AG20443 (cell line): ENCODE measurements around the gene MIA.
"Not testable (repeated sequence)": the region's sequence is repeated elsewhere in the genome, so short reads cannot be mapped to it uniquely, and the experiment has no call there.

Experiments
- DNase-seq: peaks from one replicate; pipeline ENCODE4 v3.0.0; 2012; ENCODE audit warnings: low spot score, mixed read lengths

The MIA gene

DNA sequence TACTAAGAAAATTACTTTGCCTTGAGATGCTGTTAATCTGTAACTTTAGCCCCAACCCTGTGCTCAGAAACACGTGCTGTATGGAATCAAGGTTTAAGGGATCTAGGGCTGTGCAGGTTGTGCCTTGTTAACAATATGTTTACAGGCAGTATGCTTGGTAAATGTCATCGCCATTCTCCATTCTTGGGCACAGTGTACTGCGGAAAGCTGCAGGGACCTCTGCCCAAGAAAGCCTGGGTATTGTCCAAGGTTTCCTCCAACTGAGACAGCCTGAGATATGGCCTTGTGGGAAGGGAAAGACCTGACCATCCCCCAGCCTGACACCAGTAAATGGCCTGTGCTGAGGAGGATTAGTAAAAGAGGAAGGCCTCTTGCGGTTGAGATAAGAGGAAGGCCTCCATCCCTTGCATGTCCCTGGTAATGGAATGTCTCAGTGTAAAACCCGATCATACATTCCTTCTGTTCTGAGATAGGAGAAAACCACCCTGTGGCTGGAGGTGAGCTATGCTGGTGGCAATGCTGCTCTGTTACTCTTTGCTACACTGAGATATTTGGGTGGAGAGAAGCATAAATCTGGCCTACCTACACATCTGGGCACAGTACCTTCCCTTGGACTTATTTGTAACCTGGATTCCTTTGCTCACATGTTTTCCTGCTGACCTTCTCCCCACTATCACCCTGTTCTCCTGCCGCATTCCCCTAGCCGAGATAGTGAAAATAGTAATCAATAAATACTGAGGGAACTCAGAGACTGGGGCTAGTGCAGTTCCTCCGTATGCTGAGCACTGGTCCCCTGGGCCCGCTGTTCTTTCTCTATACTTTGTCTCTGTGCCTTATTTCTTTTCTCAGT is 47.6 kb downstream of the MIA start:
- not testable (repeated sequence) for DNase-seq

DNA sequence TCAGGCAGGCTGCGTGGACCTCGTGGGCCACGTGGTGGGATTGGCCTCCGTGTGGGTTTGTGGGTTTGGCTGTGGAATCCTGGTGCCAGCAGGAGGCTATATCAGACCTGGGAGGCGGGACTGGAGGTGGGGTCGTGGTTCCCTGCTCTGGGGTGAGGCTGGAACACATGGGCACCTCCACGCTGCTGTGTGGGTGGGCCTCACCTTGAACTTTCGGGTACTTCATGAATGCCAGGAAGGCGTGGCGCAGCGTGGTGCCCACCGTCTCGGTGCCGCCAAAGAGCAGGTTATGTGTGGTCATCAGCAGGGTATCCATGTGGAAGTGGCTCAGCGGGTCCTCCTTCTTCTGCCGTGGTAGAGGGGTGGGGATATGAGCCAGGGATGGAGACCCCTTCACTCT is 49.6 kb downstream of the MIA start:
- DNase-seq: not testable (repeated sequence)

DNA sequence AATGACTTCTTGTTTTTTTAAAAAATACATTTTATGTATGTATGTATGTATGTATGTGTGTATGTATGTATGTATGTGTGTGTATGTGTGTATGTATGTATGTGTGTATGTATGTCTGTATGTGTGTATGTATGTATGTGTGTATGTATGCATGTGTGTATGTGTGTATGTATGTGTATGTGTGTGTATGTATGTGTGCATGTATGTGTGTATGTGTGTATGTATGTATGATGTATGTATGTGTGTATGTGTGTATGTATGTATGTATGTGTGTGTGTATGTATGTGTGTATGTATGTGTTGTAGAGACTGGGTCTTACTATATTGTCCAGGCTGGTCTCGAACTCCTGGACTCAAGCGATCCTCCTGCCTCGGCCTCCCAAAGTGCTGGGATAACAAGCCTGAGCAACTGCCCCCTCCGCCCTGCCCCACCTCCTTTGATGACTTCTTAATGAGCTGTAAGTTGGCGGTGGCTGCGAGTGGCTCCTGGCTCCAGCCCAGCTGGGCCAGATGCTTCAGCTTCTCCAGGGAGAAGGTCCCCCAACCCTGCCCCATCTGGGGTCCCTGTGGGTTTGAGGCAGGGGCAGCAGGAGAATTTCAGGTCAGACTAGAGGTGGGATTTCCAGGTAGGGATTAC is 50.3 kb downstream of the MIA start:
- not testable (repeated sequence) for DNase-seq

DNA sequence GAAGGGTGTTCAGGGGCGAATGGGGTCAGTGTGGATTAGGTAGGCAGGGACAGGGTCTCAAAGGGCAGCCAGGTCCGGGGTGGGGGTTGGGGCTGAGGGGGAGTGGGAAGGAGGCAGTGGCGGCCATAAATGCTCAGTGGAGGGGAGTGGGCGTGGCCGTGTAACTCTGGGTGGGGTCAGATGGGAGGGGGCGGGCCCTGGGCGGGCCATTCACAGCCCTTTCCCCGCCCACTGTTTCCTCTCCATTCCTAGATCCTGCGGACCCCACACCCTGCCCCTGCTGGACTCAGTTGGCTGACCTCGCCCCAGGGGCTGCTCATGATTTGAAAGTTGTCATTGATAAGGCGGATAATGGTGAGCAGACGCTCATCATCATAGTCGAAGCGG is 51.0 kb downstream of the MIA start:
- not testable (repeated sequence) for DNase-seq

DNA sequence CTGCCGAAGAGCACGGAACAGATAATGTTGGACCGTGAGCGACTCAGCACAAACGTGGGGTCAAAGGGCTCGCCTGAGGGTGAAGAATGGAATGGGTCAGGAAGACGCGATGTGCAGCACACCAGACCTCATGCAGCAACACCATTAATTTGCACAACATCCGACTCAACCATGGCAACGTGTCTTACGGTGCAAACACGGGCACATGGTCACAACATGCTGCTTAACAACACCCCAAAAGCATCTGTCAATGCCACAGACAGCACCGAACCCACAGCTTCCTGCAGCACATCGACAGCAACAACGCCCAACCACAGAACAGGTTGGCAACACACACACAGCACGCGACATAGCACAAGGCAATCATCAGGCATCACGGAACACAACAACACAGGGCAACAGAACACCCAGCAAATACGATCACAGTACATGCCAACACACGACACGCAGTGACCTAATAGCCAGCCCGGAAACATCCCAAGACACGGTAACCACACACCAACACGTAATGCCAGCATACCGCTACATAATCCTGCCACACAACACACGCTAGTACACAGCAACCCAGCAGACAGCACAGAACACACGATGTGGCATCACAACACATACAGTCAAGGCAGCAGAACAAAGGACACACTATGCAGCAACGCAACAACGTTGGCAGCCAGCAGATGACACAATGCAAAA is 51.5 kb downstream of the MIA start:
- DNase-seq: not testable (repeated sequence)
